ENCODE measurements around the gene ME1.

ME1 gene

GRCh38 chr6:83385473-83385872 lies 45.4 kb downstream of the ME1 start:
- ChIA-PET CTCF (no interaction called here), POLR2A (ENCODE audit: low non-redundant PET) (no interaction called here)
- no peak overlapping the region for H3K27ac ChIP-seq
- no peak for TF ChIP-seq CTCF (conservative IDR thresholded peaks at IDR 0.05; ENCODE audit: low read depth)
- DNase-seq (ENCODE audit: low spot score), result no peak

GRCh38 chr6:83384751-83385150 lies 46.1 kb downstream of the ME1 start:
- TF ChIP-seq CTCF (conservative IDR thresholded peaks at IDR 0.05; ENCODE audit: low read depth), result no peak
- DNase-seq (ENCODE audit: low spot score), result no peak
- no peak overlapping the region for H3K27ac ChIP-seq
- CTCF ChIA-PET, result no interaction called here
- POLR2A ChIA-PET (ENCODE audit: low non-redundant PET), result no interaction called here

GRCh38 chr6:83381949-83382348 lies 48.9 kb downstream of the ME1 start:
- no peak for TF ChIP-seq CTCF (conservative IDR thresholded peaks at IDR 0.05; ENCODE audit: low read depth)
- no peak for DNase-seq (ENCODE audit: low spot score)
- no peak overlapping the region for H3K27ac ChIP-seq
- CTCF ChIA-PET, result interaction anchor here (0.6 kb wide), 1 partner anchor 689 kb away, joined by 3 read pairs; no protein-coding TSS in a partner anchor
- POLR2A ChIA-PET (ENCODE audit: low non-redundant PET), result no interaction called here

GRCh38 chr6:83378621-83379388 lies 52.0 kb downstream of the ME1 start:
- no peak for DNase-seq (ENCODE audit: low spot score)
- CTCF ChIA-PET, result no interaction called here
- no peak overlapping the region for H3K27ac ChIP-seq
- POLR2A ChIA-PET (ENCODE audit: low non-redundant PET), result no interaction called here
- no peak for TF ChIP-seq CTCF (conservative IDR thresholded peaks at IDR 0.05; ENCODE audit: low read depth)

- ChIA-PET CTCF (no interaction called here), POLR2A (ENCODE audit: low non-redundant PET) (no interaction called here)
- H3K27ac ChIP-seq, result no peak overlapping the region
- TF ChIP-seq CTCF (conservative IDR thresholded peaks at IDR 0.05; ENCODE audit: low read depth), result no peak
- no peak for DNase-seq (ENCODE audit: low spot score)
These were observed 59.4 kb downstream of the ME1 start for GRCh38 chr6:83371423-83371822.

- POLR2A ChIA-PET (ENCODE audit: low non-redundant PET), result no interaction called here
- CTCF ChIA-PET, result no interaction called here
- H3K27ac ChIP-seq, result no peak overlapping the region
- no peak for TF ChIP-seq CTCF (conservative IDR thresholded peaks at IDR 0.05; ENCODE audit: low read depth)
- DNase-seq (ENCODE audit: low spot score), result no peak
These were observed 60.3 kb downstream of the ME1 start for GRCh38 chr6:83370567-83370966.

Data from RWPE1 (cell line).